Retina (tissue), 1 donor: ENCODE data around the gene HOGA1.
"Not testable (repeated sequence)": the region's sequence is repeated elsewhere in the genome, so short reads cannot be mapped to it uniquely, and the experiment has no call there.

Experiments used
- DNase-seq: peaks from one replicate; pipeline ENCODE4 v3.0.0-alpha.2; 2016

HOGA1 gene

DNA sequence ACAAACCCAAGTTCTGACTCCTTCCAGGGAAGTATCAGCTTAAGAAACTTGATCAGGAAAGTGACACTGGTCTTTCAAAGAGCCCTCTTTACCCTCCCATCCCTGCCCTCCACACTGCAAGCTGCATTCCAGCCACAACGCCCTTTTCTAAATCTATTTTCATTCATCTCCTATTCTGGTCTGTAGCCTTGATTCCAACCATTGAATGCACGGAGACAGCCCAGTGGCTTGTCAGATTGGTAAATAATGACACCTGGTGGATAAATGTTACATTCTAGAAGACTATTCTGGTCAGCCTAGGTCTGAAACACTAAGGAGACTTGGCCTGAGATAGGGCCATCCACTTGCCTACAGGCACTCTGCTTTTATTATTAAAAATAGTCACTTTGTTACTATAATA lies 28.2 kb downstream of the HOGA1 start:
- no peak for DNase-seq

DNA sequence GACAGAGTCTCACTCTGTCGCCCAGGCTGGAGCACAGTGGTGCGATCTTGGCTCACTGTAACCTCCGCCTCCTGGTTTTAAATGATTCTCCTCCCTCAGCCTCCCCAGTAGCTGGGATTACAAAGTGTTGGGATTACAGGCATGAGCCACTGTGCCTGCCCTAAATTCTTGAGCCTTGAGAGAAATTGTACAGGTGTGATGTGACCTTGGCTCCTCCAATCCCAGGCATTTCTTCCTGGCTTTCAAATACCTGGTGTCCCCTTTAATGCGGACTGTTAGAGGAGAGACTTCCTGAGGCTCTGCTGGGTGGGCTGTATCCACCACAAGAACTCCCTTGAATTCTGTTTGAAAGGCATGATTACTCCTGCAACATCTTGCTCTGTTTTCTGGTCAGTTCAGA lies 34.1 kb downstream of the HOGA1 start:
- no peak for DNase-seq

DNA sequence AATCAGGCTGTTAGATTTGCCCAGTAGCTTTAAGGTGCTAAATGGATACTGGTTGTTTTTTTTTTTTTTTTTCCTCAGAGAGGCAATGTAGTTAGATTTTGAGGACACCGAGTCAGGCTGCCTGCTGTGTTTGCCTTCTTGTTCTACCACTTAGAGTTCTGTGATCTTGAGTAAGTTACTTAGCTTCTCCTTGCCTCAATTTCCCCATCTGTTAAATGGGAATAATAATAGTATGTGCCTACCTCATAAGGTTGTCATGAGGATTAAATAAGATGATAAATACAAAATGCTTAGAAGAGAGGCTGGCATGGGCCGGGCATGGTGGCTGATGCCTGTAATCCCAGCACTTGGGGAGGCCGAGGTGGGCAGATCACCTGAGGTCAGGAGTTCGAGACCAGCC lies 34.5 kb downstream of the HOGA1 start:
- no peak for DNase-seq

DNA sequence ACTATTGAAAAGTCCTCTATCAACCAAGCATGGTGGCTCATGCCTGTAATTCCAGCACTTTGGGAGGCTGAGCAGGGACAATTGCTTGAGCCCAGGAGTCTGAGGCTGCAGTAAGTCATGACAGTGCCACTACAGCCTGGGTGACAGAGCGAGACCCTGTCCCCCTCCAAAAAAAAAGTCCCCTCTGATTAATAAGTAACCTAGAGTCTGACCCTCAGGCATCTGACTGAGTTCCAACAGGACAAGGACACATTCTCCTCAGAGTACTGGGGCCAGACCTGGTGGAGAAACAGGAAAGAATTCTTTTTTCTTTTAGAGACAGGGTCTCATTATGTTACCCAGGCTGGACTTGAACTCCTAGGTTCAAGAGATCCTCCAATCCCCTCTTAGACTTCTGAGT lies 39.1 kb downstream of the HOGA1 start:
- DNase-seq: no peak

DNA sequence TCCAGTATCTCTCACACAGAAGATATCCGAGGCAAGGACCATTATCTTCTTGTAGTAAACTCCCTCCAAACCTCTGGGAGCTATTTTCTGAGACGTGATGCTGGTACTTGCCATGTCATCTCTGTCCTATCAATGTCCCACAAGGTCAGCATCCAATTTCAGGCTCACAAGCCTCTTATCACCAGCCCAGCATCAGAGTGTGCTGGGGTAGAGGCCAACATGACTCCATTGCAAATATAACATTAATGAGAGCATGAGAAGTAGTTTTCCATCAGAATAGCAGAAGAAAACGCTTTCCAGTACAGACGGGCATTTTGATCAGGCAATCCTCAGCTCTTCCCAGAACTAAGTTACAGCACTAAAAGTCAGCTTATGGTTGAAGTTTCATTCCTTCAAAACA lies 43.5 kb downstream of the HOGA1 start:
- DNase-seq: no peak

DNA sequence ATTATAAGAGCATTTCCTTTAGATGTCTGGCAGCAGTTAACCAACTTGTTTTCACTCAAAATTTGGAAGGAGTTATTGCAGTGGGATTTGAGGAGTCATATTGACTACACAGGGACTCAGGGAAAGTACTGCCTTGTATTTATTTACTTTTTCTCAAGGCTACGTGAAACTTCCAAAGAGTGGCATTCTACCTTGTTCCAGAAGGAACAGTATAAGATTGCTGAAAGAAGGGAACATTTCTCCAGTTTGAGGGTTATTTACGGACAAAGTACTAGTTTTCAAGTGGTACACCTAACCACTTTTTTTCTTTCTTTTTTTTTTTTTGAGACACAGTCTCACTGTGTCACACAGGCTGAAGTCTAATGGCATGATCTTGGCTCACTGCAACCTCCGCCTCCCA lies 44.0 kb downstream of the HOGA1 start:
- no peak for DNase-seq

DNA sequence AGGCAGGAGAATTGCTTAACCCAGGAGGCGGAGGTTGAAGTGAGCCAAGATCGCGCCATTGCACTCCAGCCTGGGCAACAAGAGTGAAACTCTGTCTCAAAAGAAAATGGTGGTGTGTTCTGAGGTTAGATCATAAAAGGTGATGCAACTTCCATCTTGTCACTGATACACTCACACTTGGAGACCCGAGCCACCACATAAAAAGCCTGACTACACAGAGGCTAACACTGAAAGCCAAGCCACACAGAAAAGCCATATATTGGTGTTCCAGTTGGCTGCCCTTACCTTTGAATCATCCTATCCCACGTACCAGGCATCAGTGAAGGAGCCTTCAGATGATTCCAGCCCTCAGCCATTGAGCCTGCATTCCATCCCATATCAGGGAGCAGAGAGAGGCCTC lies 45.1 kb downstream of the HOGA1 start:
- DNase-seq: no peak

DNA sequence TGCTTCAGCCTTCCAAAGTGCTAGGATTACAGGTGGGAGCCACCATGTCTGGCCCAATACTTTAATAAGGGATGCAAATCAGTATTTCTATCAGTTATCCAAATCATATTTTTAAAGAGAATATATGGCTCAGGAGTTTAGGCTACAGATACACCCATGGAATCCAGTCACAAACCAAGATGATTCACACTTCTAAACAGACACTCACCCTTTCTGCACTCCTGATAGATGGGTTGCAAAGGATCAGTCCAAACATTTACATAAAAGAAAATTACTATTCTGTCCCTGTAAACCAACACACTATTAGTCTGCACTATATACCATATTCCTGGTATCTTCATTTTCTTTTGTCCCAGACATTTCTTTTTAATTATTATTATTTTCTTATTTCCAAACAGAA lies 46.9 kb downstream of the HOGA1 start:
- no peak for DNase-seq

DNA sequence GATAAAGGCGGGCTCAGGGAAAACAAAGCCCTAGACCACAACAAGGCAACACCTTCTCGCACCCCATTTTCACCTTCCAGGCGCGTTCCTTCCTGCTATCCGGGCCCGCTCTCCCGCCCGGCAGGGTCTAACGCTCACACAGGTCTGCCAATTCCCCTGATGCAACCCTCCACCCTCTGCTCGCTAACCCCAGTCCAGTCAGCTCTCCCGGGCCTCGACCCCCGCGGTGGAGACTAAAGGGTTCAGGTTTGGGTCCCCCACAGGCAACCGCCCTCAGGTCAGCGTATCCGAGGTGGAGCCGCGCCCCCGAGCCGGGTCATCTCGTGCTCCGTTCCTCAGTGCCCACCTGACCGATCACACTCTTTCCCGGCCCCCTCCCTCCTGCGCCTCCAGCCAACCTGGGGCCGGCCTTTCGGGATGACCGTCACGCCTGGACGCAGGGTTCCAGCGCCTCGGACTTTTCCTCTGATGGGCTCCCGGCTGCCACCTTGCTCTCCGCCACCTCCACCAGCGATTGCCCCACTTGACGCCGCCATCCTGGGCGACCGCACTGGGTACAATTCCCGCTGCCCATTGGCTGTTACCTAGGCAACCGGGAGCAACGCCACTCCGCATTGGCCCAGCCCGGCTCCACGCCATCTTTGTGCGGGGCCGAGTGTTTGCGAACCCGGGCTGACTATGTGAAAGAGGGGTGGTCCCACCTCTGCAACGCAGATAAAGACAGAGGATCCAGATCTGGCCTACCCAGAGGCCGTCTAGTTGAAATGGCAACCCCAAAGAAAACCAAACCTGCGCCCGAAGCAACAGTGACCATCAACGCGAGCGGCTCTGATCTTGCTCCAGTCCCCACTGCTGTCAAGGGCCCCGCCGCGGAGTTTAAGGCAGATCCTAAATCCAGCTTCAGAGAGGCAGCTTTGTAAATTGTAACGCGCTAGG lies 49.0 kb downstream of the HOGA1 start, which contains the start of gene MORN4:
MORN4 (minus strand) TSS at position 552 of the 936 bp plus-strand sequence. CDS start 13,847 bp downstream, outside the sequence.
- DNase-seq: peak; percentile 98

DNA sequence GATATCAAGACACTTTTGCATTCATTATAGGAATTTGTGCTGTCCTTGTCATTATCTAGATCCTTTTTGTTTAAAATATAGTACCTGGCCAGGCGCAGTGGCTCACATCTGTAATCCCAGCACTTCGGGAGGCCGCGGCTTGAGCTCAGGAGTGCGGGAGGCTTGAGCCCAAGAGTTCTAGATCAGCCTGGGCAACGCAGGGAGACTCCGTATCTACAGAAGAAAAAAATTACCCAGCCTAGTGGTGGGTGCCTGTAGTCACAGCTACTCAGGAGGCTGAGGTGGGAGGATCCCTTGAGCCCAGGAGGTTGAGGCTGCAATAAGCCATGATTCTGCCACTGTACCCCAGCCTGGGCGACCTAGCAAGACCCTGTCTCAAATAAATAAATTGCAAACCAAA lies 49.7 kb downstream of the HOGA1 start:
- DNase-seq: no peak

DNA sequence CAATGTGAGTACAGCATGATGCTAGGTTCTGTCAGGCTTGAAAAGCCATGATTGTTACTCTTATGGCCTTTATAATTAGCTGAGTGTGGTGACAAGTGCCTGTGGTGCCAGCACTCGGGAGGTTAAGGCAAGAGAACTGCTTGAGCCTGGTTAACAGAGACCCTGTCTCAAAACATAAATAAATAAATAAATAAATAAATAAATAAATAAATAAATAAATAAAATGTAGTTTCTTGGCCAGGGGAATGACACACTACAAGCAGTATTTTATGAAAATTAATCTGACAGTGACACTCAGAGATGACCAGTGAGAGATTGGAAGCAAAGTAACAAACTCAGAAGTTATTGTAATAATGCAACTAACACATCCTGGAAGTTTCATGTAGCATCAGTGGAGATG lies 51.4 kb downstream of the HOGA1 start:
- no peak for DNase-seq

DNA sequence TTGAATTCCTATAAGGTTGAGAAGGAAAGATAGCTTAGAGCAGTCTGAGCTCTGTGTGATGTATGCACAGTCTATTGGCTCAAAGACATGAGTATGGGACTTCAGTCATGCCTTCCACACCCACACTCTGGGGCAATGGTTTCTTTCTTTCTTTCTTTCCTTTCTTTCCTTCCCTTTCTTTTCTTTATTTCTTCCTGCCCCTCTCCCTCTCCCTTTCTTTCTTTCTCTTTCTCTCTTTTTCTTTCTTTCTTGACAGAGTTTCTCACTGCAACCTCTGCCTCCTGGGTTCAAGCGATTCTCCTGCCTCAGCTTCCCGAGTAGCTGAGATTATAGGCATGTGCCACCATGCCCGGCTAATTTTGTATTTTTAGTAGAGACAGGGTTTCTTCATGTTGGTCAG lies 54.9 kb downstream of the HOGA1 start:
- DNase-seq: not testable (repeated sequence)

DNA sequence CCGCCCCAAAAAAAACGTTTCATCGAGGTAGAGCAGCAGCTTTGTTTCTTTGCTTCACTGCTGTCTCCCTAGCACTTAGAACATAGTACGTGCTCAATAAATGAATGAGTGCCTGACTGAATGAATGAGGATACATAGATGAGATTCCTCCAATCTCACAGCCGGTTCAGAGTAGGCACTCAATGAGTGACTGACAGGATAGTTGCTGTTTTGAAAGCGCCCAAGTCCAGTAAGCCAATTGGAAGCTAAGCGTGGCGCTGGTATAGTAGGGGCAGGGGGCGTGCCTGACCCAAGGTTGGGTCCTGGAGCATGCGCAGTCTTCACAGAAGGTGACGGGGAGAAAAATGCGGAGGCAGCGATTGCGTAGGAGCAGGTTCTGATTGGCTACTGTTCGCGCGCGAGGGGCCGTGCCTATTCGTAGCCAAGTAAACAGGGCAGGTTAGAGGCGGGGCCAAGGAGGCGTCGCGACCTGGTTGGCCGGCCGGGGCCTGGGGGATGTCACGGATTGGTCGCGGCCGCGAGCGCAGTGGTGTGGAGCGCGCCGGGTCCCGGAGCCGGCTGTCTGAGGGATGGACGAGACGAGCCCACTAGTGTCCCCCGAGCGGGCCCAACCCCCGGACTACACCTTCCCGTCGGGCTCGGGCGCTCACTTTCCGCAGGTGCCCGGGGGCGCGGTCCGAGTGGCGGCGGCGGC lies 56.1 kb downstream of the HOGA1 start, which contains the start of gene PI4K2A:
PI4K2A (plus strand) TSS at position 498 of the 694 bp plus-strand sequence; CDS start at position 570, 72 bp downstream.
- DNase-seq: peak; percentile 97

DNA sequence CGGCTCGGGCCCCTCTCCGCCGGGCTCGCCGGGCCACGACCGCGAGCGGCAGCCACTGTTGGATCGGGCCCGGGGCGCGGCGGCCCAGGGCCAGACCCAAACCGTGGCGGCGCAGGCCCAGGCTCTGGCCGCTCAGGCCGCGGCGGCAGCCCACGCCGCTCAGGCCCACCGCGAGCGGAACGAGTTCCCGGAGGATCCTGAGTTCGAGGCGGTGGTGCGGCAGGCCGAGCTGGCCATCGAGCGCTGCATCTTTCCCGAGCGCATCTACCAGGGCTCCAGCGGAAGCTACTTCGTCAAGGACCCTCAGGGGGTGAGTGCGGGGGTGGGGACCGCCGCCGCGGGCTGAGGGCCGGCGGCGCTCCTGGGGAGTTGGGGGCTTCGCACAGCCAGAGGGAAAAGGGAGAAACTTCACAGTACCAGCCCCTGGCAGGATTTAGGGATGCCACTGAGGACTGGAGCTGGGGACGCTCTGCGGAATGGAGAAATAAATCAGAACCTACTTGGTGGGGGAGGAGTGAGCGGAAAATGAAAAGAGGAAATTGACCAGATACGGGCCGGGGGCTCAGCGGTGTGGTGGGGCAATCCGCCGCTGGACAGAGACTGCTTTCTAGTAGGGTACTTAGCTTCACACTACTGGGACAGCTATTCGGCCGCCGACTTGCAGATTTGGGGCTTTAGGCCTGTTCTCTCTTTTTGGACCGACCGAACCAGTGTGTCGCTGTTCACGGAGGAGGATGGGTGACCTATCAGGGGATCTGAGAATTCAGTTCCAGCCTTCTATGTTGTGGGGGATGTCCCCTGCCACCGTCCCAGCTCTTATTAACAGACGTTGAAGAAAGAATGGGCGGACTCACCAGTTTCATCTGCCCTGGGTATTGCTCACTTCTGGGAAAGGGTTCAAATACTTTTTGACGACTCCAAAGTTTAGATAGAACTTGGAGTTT lies 57.0 kb downstream of the HOGA1 start:
- peak; percentile 33 for DNase-seq

DNA sequence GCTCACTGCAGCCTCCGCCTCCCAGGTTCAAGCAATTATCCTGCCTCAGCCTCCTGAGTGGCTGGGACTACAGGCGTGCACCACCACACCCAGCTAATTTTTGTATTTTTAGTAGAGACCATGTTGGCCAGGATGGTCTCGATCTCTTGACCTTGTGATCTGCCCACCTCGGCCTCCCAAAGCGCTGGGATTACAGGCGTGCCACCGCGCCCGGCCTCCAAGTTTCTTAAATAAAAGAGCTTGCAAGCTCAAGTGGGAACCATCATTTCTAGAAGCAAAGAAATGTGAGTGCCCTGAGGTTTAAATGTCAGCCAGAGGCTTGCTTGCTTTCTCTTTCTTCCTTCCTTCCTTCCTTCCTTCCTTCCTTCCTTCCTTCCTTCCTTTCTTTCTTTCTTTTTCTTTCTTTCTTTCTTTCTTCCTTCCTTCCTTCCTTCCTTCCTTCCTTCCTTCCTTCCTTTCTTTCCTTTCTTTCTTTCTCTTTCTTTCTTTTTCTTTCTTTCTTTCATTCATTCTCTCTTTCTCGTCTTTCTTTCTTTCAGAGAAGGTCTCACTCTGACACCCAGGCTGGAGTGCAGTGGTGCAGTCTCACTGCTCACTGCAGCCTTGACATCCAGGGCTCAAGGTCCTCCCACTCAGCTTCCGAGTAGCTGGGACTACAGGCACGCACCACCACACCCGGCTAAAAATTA lies 58.4 kb downstream of the HOGA1 start:
- DNase-seq: not testable (repeated sequence)

DNA sequence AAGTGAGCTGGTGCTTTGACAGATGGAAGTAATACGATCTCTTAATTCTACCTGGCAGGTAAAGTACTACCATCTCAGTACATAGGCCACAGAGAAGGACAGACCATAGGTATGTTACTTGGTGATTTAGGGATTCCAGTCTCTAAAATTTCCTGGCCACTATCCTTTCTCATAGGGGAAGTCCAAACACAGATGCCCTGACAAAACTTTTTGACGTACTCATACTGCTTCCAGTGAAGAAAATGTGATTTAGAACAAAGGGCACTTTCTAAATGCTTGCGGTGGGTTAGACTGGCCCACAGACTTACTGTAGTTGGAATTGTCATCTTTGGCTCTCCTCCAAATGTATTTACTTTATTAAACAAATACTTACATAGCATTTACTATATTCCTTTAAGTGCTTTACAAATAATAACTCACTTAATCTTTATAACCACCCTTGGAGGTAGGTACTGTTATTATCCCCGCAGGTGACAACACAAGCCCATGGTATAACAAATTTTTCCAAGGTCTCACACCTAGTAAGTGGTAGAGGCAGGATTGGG lies 59.3 kb downstream of the HOGA1 start:
- DNase-seq: no peak

DNA sequence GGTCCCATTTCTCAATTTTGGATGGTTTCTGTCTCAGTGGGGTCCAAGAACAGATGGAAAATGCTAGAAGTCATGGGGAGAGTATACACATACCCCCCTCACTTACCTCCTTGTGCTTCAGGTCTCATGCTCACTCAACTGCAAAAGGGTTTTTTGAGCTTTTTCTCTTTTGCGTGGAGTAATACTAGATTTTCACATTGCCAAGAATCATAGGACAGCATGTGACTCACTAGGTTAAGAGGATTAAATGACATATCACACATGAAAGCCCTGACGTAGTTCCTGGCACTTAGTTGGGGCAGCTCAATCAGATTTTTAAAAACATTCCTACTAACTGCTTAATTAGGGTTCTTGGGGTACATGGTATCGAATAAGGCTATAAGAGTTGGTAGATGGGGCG lies 60.7 kb downstream of the HOGA1 start:
- no peak for DNase-seq

DNA sequence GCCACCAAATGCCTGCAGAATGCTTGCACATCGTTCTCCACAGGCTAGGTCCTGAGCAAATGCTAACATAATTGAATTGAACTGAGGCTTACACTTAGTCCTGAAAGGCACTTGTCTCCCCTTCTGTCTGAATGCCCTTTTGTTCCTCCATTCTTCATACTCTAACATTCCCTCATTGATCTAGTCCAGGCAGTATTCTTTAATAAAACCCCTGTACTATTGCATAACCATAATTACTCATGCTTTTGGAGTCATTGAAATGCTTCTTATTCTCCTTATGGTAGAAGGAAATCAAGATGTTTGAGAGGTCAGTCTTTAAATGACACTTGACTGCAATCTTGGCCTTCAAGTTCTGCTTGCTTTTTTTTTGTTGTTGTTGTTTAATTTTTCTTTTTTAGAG lies 63.4 kb downstream of the HOGA1 start:
- no peak for DNase-seq

DNA sequence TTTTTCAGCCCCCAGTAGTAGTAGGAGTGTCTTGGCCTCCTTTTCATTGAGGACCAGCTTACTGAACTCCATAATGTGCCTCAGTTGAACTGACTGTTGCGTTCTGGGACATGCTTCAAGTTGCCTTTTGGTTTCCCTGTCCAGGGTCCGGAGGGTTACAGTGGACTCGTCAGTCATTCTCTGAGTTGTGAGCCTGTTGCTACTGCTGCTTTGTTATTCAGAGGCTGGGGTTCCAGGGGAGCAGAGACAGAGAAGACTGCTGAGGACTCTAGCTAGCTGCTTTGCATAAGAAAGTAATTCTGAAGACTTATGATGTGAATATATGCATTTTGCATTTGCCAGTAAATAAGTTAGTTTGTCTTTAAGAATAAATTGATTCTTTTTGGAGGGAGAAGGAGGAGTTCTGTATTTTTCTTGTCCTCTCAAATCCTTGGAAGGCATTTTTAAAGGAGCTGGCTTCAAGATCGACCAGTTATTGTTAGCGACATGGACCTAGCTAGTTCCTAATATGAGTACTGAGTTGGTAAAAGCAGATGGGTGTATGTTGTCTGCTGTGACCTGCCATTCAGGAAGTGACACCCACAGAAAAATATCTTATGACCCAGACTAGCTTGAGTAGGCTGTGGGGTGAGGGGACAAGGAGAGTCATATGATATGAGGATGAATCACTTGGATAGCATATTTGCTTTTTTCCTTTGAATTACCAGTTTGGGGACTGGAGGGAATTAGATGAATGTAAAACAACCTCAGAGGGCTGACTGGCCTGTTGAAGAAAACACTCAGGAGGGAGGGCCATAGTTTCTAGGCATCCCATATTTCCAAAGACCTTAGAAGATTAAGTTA lies 64.6 kb downstream of the HOGA1 start:
- no peak for DNase-seq

DNA sequence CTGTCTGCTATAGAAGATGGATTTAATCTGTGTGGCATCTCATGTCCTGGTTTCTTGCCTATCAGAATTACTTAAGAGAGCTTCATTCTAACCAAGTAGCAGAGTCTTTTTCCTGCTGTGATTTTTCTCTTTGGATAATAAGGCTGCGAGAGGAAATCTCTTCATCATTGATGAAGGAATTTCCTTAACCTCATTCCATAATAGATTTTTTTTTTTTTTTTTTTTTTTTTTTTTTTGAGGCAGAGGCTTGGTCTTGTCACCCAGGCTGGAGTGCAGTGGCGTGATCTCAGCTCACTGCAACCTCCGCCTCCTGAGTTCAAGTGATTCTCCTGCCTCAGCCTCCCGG lies 65.2 kb downstream of the HOGA1 start:
- DNase-seq: not testable (repeated sequence)

DNA sequence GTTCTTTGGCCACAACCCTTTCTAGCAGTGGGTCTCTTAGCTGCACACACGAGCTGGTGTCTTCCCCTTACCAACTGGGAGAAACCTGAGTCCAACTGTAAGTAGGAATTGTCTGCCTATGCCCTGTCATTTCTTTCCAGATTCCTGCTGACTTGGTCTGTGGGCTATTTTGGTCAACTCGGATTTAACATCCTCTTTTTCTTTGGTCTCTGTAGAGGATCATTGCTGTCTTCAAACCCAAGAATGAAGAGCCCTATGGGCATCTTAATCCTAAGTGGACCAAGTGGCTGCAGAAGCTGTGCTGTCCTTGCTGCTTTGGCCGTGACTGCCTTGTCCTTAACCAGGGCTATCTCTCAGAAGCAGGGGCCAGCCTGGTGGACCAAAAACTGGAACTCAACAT lies 66.5 kb downstream of the HOGA1 start:
- no peak for DNase-seq
